ENCODE data around the gene ZFP90. TPM values are rescaled to one million over a fixed set of nuclear protein-coding genes. Genes with fewer than 3 reads are reported as not detected.

The ZFP90 gene
- total RNA-seq, 2 experiments from 2014 or later: 27.6 to 32.6 TPM

GRCh38 chr16:68499006-68499405, 40.1 kb upstream of the ZFP90 start:
- H3K4me3 Mint-ChIP-seq: no peak overlapping the region
- H3K36me3 Mint-ChIP-seq (ENCODE audit: low read depth): no peaks in the 10 kb centered on the region
- intact Hi-C loops (cut with micrococcal nuclease): no loop called here
- CTCF ChIA-PET: interaction anchor here (1.4 to 2.9 kb wide), 2 partner anchors 11 to 103 kb away, joined by 3 to 15 read pairs; no protein-coding TSS in a partner anchor
- no peak for ATAC-seq
- POLR2A ChIA-PET: no interaction called here
- no peaks in the 10 kb centered on the region for H3K27me3 Mint-ChIP-seq
- TF ChIP-seq, protein P1, sequence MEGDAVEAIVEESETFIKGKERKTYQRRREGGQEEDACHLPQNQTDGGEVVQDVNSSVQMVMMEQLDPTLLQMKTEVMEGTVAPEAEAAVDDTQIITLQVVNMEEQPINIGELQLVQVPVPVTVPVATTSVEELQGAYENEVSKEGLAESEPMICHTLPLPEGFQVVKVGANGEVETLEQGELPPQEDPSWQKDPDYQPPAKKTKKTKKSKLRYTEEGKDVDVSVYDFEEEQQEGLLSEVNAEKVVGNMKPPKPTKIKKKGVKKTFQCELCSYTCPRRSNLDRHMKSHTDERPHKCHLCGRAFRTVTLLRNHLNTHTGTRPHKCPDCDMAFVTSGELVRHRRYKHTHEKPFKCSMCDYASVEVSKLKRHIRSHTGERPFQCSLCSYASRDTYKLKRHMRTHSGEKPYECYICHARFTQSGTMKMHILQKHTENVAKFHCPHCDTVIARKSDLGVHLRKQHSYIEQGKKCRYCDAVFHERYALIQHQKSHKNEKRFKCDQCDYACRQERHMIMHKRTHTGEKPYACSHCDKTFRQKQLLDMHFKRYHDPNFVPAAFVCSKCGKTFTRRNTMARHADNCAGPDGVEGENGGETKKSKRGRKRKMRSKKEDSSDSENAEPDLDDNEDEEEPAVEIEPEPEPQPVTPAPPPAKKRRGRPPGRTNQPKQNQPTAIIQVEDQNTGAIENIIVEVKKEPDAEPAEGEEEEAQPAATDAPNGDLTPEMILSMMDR (IDR thresholded peaks at IDR 0.05): no peak
- no peaks in the 10 kb centered on the region for H3K9me3 Mint-ChIP-seq
- H3K4me1 Mint-ChIP-seq (ENCODE audit: low read depth): no peaks in the 10 kb centered on the region
- no peak overlapping the region for H3K27ac Mint-ChIP-seq
- DNase-seq: no peak

- Mint-ChIP-seq H3K4me3 (no peak overlapping the region), H3K36me3 (ENCODE audit: low read depth) (no peaks in the 10 kb centered on the region), H3K27ac (no peak overlapping the region), H3K4me1 (ENCODE audit: low read depth) (no peaks in the 10 kb centered on the region), H3K9me3 (no peaks in the 10 kb centered on the region), H3K27me3 (no peaks in the 10 kb centered on the region)
- intact Hi-C loops (cut with micrococcal nuclease): loop anchor here (10.0 kb wide), 1 partner anchor 139 kb away; no protein-coding TSS in a partner anchor
- POLR2A ChIA-PET: no interaction called here
- CTCF ChIA-PET: interaction anchor here (0.7 kb wide), 1 partner anchor 110 kb away, joined by 3 read pairs; no protein-coding TSS in a partner anchor
- DNase-seq (no peak), ATAC-seq (no peak)
- TF ChIP-seq, protein P1 (IDR thresholded peaks at IDR 0.05): no peak
Observed at GRCh38 chr16:68503334-68503733, 35.8 kb upstream of the ZFP90 start.

DNA sequence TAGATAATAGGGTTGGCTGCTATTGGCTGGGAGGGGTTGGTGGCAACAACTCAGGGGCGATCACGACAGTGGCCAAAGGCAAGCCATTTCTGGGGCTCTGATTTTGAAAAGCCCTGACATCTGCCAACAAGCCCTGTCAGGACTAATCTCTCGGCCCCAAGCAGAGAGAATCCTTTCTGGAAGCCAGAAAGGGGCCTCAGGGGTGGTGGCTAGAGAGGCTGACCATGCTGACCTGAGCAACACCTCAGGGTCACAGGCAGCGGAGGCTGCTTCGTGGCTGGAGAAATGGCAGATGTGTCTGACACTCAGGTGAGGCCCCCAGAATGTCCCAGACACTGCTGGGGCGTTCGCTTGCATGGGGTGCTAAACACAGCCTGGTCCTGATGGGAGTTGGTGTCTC, 35.0 kb upstream of the ZFP90 start:
- intact Hi-C loops (cut with micrococcal nuclease): loop anchor here (10.0 kb wide), 1 partner anchor 139 kb away; no protein-coding TSS in a partner anchor
- Mint-ChIP-seq H3K27ac (no peak overlapping the region), H3K27me3 (no peaks in the 10 kb centered on the region), H3K36me3 (ENCODE audit: low read depth) (no peaks in the 10 kb centered on the region), H3K4me3 (no peak overlapping the region), H3K9me3 (no peaks in the 10 kb centered on the region), H3K4me1 (ENCODE audit: low read depth) (no peaks in the 10 kb centered on the region)
- TF ChIP-seq, protein P1 (IDR thresholded peaks at IDR 0.05): no peak
- CTCF ChIA-PET: interaction anchor here (1.6 kb wide), 1 partner anchor 108 kb away, joined by 5 read pairs; no protein-coding TSS in a partner anchor
- no peak for ATAC-seq
- DNase-seq: no peak
- POLR2A ChIA-PET: no interaction called here

- ChIA-PET CTCF (interaction anchor here (1.1 to 1.9 kb wide), 2 partner anchors 14 to 110 kb away, joined by 4 to 11 read pairs; no protein-coding TSS in a partner anchor), POLR2A (no interaction called here)
- no peak overlapping the region for H3K27ac Mint-ChIP-seq
- no peaks in the 10 kb centered on the region for H3K36me3 Mint-ChIP-seq (ENCODE audit: low read depth)
- H3K27me3 Mint-ChIP-seq: no peaks in the 10 kb centered on the region
- no peak overlapping the region for H3K4me3 Mint-ChIP-seq
- TF ChIP-seq, protein P1 (IDR thresholded peaks at IDR 0.05): no peak
- no peak for DNase-seq
- H3K9me3 Mint-ChIP-seq: no peaks in the 10 kb centered on the region
- intact Hi-C loops (cut with micrococcal nuclease): loop anchor here (5.0 to 10.0 kb wide), 2 partner anchors 109 to 142 kb away; no protein-coding TSS in a partner anchor
- no peaks in the 10 kb centered on the region for H3K4me1 Mint-ChIP-seq (ENCODE audit: low read depth)
- no peak for ATAC-seq
Observed at GRCh38 chr16:68506331-68507053, 32.6 kb upstream of the ZFP90 start.

GRCh38 chr16:68508013-68508412, 31.1 kb upstream of the ZFP90 start:
- H3K36me3 Mint-ChIP-seq (ENCODE audit: low read depth): no peaks in the 10 kb centered on the region
- H3K4me3 Mint-ChIP-seq: no peak overlapping the region
- ChIA-PET CTCF (interaction anchor here (1.2 to 3.3 kb wide), 3 partner anchors 14 to 112 kb away, joined by 3 to 15 read pairs (median 11); no protein-coding TSS in a partner anchor), POLR2A (no interaction called here)
- TF ChIP-seq, protein P1 (IDR thresholded peaks at IDR 0.05): no peak
- H3K27ac Mint-ChIP-seq: no peak overlapping the region
- intact Hi-C loops (cut with micrococcal nuclease): loop anchor here (5.0 to 10.0 kb wide), 2 partner anchors 111 to 143 kb away; no protein-coding TSS in a partner anchor
- no peaks in the 10 kb centered on the region for H3K27me3 Mint-ChIP-seq
- no peaks in the 10 kb centered on the region for H3K9me3 Mint-ChIP-seq
- H3K4me1 Mint-ChIP-seq (ENCODE audit: low read depth): no peaks in the 10 kb centered on the region
- no peak for ATAC-seq
- no peak for DNase-seq
